Heart left ventricle (tissue), 13 donors: Measurements from ENCODE around the gene BLZF1.

Source experiments
- POLR2A ChIP-seq, 2 donors: fragments of 450-650 bp; IDR thresholded peaks; one replicate each; pipeline ENCODE4 v1.6.1; 2017; ENCODE audit warnings: antibody characterized with exemption in 2 of 2, mild to moderate bottlenecking in 2 of 2, moderate library complexity in 2 of 2
- TF ChIP-seq, protein P1 (sequence below), 12 donors: fragments of 200-600 bp; sonication (generic) in 4 of 12; IDR thresholded peaks; one replicate each; pipeline versions ENCODE4 v1.5.0 to v1.8.0; 2018 to 2022; ENCODE audit warnings: antibody characterized with exemption in 12 of 12, mild to moderate bottlenecking in 5 of 12
- donor health status: ischemic (EF 13 %, LVEDD 7.1; RV severe dilation, severe dysfunction).
- donor health status: DM: no; HTN: yes; CAD: no.
- donor health status: DM: no; HTN: no; CAD: no.
- donor health status: ischemic (EF 25% LVEDD 6.9; RV normal size, moderate dysfunction).
- donor health status: ischemic (EF 25% LVEDD 5.7; RV mildly dilated, moderate dysfunction).
- donor health status: ischemic (EF 35%, LVEDD 5.7; RV mildly dilated, moderate dysfunction).
- donor health status: nonischemic (EF 11% LVEDD 7.7; RV severe dilation, severe dysfunction).
- donor health status: DM: yes; HTN: yes; CAD: no.
- donor health status: PGD.
- donor health status: ischemic (EF 29% LVEDD 5.4; RV normal size, mild dysfunction).
- donor health status: nonischemic (EF 23%, LVEDD 6.1; RV moderate dilation, normal function).

- TF ChIP-seq, protein P1, sequence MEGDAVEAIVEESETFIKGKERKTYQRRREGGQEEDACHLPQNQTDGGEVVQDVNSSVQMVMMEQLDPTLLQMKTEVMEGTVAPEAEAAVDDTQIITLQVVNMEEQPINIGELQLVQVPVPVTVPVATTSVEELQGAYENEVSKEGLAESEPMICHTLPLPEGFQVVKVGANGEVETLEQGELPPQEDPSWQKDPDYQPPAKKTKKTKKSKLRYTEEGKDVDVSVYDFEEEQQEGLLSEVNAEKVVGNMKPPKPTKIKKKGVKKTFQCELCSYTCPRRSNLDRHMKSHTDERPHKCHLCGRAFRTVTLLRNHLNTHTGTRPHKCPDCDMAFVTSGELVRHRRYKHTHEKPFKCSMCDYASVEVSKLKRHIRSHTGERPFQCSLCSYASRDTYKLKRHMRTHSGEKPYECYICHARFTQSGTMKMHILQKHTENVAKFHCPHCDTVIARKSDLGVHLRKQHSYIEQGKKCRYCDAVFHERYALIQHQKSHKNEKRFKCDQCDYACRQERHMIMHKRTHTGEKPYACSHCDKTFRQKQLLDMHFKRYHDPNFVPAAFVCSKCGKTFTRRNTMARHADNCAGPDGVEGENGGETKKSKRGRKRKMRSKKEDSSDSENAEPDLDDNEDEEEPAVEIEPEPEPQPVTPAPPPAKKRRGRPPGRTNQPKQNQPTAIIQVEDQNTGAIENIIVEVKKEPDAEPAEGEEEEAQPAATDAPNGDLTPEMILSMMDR (IDR thresholded peaks at IDR 0.05), result no peak
- TF ChIP-seq POLR2A (IDR thresholded peaks at IDR 0.05), result no peak
Measured at GRCh38 chr1:169325117-169325516, 42.9 kb upstream of the BLZF1 start.
